Prostate gland (tissue), 2 donors: ENCODE data around the gene DUOX1.

Experiments used
- CTCF ChIP-seq, 4 experiments: fragments of 200-600 bp in 2 of 4; fragments of 450-650 bp in 2 of 4; sonication (generic) in 2 of 4; IDR thresholded peaks; 1 replicate in 3 of 4; 2 replicates in 1 of 4; pipeline ENCODE4 v1.5.1; 2016 to 2019; ENCODE audit warnings: antibody characterized with exemption in 4 of 4, mild to moderate bottlenecking in 2 of 4, moderate library complexity in 2 of 4
- POLR2A ChIP-seq: fragments of 450-650 bp; IDR thresholded peaks from one replicate; pipeline ENCODE4 v1.6.1; 2016; ENCODE audit warnings: antibody characterized with exemption, mild to moderate bottlenecking

DNA sequence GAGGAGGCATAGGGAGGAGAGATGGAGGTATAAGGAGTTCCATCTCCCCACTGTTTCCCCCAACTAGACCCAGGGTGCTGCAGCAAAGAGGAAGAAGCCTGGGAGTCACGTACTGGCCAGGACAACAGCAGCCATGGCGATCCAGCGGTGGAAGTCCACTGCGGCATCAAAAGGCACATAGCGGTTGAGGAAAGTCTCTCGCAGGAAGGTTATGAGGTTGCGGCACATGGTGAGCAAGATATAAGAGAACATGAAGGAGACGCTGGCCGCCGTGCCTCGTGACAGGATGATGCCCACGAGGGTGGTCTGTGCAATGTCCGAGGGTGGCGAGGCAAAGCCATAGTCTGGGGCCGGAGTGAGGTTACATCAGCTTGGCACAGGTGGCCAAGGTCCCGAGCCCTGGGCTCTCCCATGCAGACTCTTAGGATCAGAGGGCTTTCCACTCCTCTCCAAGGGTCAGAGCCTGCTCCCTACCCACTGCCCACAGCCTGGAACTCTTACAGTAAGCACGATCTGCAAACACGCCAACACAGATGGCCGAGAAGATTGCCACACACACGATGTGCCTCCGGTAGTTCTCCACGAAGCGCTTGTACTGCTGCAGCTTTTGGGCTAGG, 30.1 kb upstream of the DUOX1 start:
- TF ChIP-seq CTCF (IDR thresholded peaks at IDR 0.05) (no peak), POLR2A (no peak)
